Caco-2 (cell line): ENCODE measurements around the gene FGG. TPM values are rescaled to one million over a fixed set of nuclear protein-coding genes. Genes with fewer than 3 reads are reported as not detected.
A peak's percentile ranks its signal among the peaks of the same experiment; 100 is the strongest.

Experiments used
- BruUV-seq: library from RNA; stranded (reverse); fragments of 400-500 nt; replicated peaks from 2 replicates; lab custom pipeline; 2021; lab: Mats Ljungman, UMichigan
- CTCF ChIA-PET: fragments of 300-600 bp; sonication (Branson Sonifier 250); formaldehyde crosslinking; loops from one replicate; lab custom pipeline; 2022; ENCODE audit warnings: antibody characterized with exemption; lab: Charles Lee
- POLR2A ChIA-PET: fragments of 300-600 bp; sonication (Branson Sonifier 250); formaldehyde crosslinking; loops from one replicate; lab custom pipeline; 2022; ENCODE audit warnings: antibody characterized with exemption; lab: Charles Lee
- DNase-seq, 2 experiments: peaks; one replicate each; pipeline versions ENCODE4 v3.0.0 to v3.0.0-alpha.2; 2020 to 2022
- H3K27me3 ChIP-seq: replicated peaks from 2 replicates; pipeline ENCODE4 v1.6.0; 2011; ENCODE audit warnings: low read length; ENCODE audit not compliant: control insufficient read depth, insufficient read depth
- H3K36me3 ChIP-seq: 2 replicates; pipeline ENCODE4 v1.5.1; 2011; ENCODE audit warnings: low read length; ENCODE audit not compliant: control insufficient read depth, insufficient read depth
- H3K4me1 ChIP-seq: fragments of 250-450 bp; sonication (Bioruptor Pico); 2 replicates; pipeline ENCODE4 v1.5.1; 2020; ENCODE audit warnings: mild to moderate bottlenecking
- H3K4me3 ChIP-seq: 2 replicates; pipeline ENCODE4 v1.5.1; 2011; ENCODE audit warnings: low read depth, mild to moderate bottlenecking, control low read depth, low read length
- H3K9me3 ChIP-seq: fragments of 250-450 bp; sonication (Bioruptor Pico); 2 replicates; pipeline ENCODE4 v1.5.1; 2020; ENCODE audit warnings: mild to moderate bottlenecking, moderate library complexity
- H3K27ac Mint-ChIP-seq: one replicate; pipeline ENCODE4 v1.8.0; 2022; ENCODE audit warnings: mixed read lengths; ENCODE audit not compliant: unreplicated experiment
- H3K27me3 Mint-ChIP-seq: one replicate; pipeline ENCODE4 v1.8.0; 2022; ENCODE audit warnings: mixed read lengths; ENCODE audit not compliant: insufficient read depth, unreplicated experiment
- H3K36me3 Mint-ChIP-seq: one replicate; pipeline ENCODE4 v1.8.0; 2022; ENCODE audit warnings: mild to moderate bottlenecking, mixed read lengths; ENCODE audit not compliant: insufficient read depth, unreplicated experiment
- H3K4me1 Mint-ChIP-seq: one replicate; pipeline ENCODE4 v1.8.0; 2022; ENCODE audit warnings: low read depth, mixed read lengths; ENCODE audit not compliant: unreplicated experiment
- H3K4me3 Mint-ChIP-seq: one replicate; pipeline ENCODE4 v1.8.0; 2022; ENCODE audit warnings: mild to moderate bottlenecking, moderate library complexity, mixed read lengths; ENCODE audit not compliant: unreplicated experiment
- H3K9me3 Mint-ChIP-seq: one replicate; pipeline ENCODE4 v1.8.0; 2022; ENCODE audit warnings: mixed read lengths; ENCODE audit not compliant: unreplicated experiment
- CTCF ChIP-seq, 2 experiments: fragments of 200-600 bp in 1 of 2; IDR thresholded peaks; 1 replicate in 1 of 2; 2 replicates in 1 of 2; pipeline versions ENCODE4 v1.5.1 to v1.8.0; 2011 to 2022; ENCODE audit warnings: antibody characterized with exemption in 1 of 2, control low read depth in 1 of 2, inconsistent platforms in 1 of 2, low read depth in 1 of 2, low read length in 1 of 2, mild to moderate bottlenecking in 1 of 2, moderate library complexity in 1 of 2; ENCODE audit not compliant: insufficient read depth in 1 of 2, severe bottlenecking in 1 of 2, unreplicated experiment in 1 of 2
- intact Hi-C: fragments of 100-400 bp; cut with micrococcal nuclease; formaldehyde crosslinking; loops from one replicate; pipeline ENCODE4 v1.10.0; 2022; ENCODE audit not compliant: unreplicated experiment
- total RNA-seq: library from RNA; stranded (reverse); gene quantifications from 2 replicates; pipeline ENCODE4 v1.2.3, GENCODE V29; 2022

Gene FGG
- total RNA-seq, 1 experiment from 2014 or later, result 121 TPM

DNA sequence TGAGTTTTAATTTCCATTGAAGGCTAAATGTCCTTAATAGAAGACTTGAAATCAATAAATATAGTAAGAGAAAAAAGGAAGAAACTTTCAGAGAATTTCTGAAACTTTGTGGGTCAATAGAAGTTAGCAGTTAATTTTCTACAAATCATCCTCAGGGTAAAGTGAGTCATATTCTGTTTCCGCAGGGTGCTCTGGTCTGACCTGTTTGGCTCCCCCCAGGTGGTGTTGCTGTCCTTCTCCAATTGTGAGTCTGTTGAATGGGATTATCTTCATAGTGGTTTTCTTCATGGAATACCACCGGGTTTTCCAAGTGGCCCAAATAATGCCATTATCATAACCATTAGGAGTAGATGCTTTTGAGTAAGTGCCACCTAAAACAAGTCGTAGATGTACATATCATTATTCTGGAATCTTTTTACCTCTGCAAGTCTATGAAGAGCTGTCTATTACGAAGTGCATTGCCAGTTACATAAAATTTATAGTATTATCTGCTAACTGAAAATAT, 7.7 kb downstream of the FGG start:
- H3K4me1 Mint-ChIP-seq, result peaks cover 20% of the 10 kb centered on the region

DNA sequence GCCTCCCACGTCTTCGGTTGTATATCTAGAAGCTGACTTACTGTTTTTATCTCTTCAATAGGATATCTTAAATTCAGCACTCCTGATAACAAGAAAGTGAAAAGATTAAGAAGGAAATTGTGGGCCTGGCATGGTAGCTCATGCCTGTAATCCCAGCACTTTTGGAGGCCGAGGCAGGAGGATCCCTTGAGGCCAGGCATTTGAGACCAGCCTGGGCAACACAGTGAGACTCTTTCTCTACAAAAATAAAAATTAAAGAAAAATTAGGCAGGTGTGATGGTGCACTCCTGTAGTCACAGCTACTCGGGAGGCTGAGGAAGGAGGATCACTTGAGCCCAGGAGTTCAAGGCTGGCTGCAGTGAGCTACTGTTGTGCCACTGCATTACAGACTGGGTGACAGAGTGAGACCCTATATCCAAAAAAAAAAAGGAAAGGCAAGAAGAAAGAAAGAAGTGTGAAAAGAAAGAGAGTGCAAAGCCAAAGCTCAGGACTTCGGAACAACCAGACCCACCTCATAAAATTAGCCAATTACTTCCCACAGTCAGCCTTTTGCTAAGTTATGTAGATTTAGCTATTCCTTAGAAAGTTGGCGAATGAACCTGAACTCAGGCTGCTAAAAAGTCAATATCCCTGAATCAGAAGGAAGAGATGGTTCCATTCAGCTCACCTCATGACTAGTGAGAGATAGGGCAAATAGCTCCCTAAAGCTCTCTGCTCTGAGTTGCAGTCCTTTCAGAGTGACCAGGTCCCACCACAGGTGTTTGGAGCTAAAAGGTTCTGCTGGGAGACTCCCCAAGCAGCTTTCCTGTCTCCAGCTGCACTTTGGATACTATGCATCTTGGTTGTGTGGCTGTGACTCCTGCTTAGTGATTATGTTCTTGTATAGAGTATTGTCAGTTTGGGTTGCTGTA, 9.2 kb downstream of the FGG start:
- no peak overlapping the region for H3K4me3 Mint-ChIP-seq
- POLR2A ChIA-PET, result no interaction called here

More for the DNA sequence above, 7.7 kb downstream of the FGG start:
- Histone ChIP-seq H3K4me1 (no peaks in the 10 kb centered on the region), H3K36me3 (peaks cover 3% of the 10 kb centered on the region), H3K9me3 (no peaks in the 10 kb centered on the region), H3K4me3 (no peak overlapping the region), H3K27me3 (no peaks in the 10 kb centered on the region)
- H3K9me3 Mint-ChIP-seq, result peaks cover 8% of the 10 kb centered on the region
- ChIA-PET CTCF (no interaction called here), POLR2A (no interaction called here)
- H3K27ac Mint-ChIP-seq, result no peak overlapping the region
- peaks cover 11% of the 10 kb centered on the region for H3K36me3 Mint-ChIP-seq
- H3K4me3 Mint-ChIP-seq, result no peak overlapping the region
- TF ChIP-seq CTCF (IDR thresholded peaks at IDR 0.05; ENCODE audit: insufficient read depth in 1 of 2, low read depth in 1 of 2, low read length in 1 of 2, severe bottlenecking in 1 of 2, unreplicated experiment in 1 of 2), result no peak
- no peaks in the 10 kb centered on the region for H3K27me3 Mint-ChIP-seq
- intact Hi-C loops, result no loop called here
- BruUV-seq, result TSS peak; percentile 12
- DNase-seq, result no peak

More for the DNA sequence above, 9.2 kb downstream of the FGG start:
- H3K27ac Mint-ChIP-seq, result no peak overlapping the region
- H3K9me3 Mint-ChIP-seq, result peaks cover 11% of the 10 kb centered on the region
- TF ChIP-seq CTCF (IDR thresholded peaks at IDR 0.05; ENCODE audit: insufficient read depth in 1 of 2, low read depth in 1 of 2, low read length in 1 of 2, severe bottlenecking in 1 of 2, unreplicated experiment in 1 of 2), result no peak
- H3K9me3 ChIP-seq, result no peaks in the 10 kb centered on the region
- H3K4me1 ChIP-seq, result peaks cover 6% of the 10 kb centered on the region
- CTCF ChIA-PET, result interaction anchor here (1.3 kb wide), 1 partner anchor 43 kb away, joined by 3 read pairs; no protein-coding TSS in a partner anchor
- H3K36me3 Mint-ChIP-seq, result peaks cover 7% of the 10 kb centered on the region
- no peaks in the 10 kb centered on the region for H3K27me3 ChIP-seq
- H3K4me3 ChIP-seq, result no peak overlapping the region
- intact Hi-C loops, result no loop called here
- no TSS peak for BruUV-seq
- H3K27me3 Mint-ChIP-seq, result no peaks in the 10 kb centered on the region
- peaks cover 3% of the 10 kb centered on the region for H3K36me3 ChIP-seq
- peaks cover 24% of the 10 kb centered on the region for H3K4me1 Mint-ChIP-seq
- DNase-seq, result no peak
